Stimulated activated CD4-positive, alpha-beta T cell treated with anti-CD3 and anti-CD28 coated beads, Interleukin-1b, Interleukin-23, amount 100 ng/mL, for 4 hours (primary cell): ENCODE results near the gene KIF12.

Source experiments
- DNase-seq, 2 donors: peaks; one replicate each; pipeline ENCODE4 v3.0.0-alpha.2; 2020; ENCODE audit warnings: low read depth in 2 of 2

KIF12 gene

DNA sequence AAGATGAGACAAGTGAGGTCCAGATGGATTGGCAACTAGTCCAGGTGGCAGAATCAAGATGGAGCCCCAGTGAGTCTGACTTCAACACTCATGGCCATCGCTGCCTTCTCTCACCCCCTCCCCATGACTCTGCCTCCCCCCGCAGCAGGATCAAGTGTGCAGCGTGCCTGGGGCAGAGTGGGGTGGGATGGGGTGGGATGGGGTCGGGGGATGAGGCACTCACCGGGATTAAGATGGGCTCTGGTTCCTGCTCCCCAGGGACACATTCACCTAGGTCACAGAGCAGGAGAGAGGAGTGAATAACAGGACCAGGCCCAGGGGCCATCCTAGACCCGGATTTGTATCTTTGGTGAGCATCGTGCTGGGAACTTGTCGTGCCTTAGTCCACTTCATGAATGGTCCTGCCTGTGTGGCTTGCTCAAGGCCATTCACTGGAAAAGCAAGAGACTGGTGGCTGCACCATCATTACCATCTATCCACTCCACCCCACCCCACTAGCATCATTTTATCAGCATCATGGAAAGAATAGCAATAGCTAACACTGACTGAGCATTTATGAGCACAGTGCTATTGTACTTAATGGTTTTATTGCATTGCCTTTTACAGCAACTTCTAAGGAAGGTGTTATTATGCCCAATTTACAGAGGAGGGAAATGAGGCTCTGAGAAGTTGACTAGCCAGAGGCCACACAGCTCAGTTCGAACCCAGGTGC is 29.5 kb downstream of the KIF12 start:
- DNase-seq = no peak

DNA sequence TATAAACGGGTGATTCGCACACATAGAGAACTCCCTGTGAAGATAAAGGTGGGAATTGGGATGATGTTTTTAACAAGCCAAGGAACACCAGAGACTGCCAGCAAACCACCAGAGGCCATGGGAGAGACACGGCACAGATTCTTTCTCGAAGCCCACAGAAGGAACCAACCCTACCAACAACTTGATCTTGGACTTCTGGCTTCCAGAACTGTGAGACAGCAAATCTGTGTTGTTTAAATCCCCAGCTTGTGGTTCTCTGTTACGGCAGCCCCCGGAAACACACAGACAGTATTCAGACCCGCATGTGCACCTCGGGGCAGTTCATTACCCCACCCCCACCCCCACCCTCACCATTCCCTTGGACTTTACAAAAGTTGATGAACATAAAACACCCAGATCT is 33.8 kb downstream of the KIF12 start:
- DNase-seq = no peak

DNA sequence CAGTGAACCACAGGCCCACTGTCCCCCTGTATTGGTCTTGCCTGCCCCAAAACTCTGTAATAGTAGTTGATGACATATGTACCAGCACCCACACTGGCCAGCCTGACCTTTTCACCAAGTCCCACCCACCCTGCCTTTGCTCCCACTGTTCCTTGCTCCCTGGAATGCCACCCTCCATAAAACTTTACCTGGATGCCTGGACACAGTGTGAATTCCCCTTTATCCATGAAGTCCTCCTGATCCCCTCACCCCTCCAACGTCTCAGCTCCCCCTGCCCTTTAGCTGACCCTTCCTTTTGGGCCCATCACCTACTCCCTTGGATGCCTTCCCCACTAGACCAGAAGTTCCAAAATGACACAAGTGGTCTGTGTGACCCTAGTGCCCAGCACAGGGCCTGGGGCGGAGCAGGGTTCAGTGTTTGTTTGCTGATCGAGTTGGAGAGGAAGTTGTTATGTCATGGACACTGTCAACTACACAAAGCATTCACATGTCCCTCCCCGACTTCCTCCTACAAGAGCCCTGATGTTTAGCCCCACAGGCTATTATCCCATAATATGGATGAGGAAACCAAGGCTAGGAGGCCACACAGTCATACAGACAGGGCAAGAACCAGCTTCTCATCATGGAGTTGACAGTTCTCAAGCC is 37.1 kb downstream of the KIF12 start:
- no peak for DNase-seq

DNA sequence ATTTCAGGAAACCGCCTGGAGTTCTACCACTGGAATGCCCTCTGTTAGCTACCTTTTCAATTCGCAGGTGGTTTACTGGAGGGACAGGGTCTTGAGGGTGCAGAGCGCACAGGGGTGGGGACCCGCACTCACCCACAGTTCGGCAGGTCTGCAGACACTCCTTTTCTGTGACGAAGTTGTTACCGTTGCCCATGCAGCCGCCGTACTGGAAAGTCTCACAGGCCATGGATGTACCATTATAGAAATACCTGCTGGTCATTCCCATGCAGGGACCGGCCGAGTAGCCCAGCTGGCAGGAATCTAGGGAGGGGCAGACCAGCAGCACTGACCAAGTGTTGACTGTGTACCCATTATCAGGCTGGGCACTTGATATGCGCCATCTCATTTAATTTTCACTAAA is 37.8 kb downstream of the KIF12 start:
- no peak for DNase-seq

- no peak for DNase-seq
Observed at GRCh38 chr9:114060711-114061110, 38.4 kb downstream of the KIF12 start.

GRCh38 chr9:114060070-114060469 is 39.0 kb downstream of the KIF12 start:
- no peak for DNase-seq

GRCh38 chr9:114059047-114059803 is 39.9 kb downstream of the KIF12 start:
- DNase-seq = no peak

GRCh38 chr9:114058688-114059046 is 40.4 kb downstream of the KIF12 start:
- DNase-seq = no peak

- DNase-seq = no peak
Observed at GRCh38 chr9:114057161-114057885, 41.8 kb downstream of the KIF12 start.

GRCh38 chr9:114056527-114056926 is 42.6 kb downstream of the KIF12 start:
- no peak for DNase-seq

DNA sequence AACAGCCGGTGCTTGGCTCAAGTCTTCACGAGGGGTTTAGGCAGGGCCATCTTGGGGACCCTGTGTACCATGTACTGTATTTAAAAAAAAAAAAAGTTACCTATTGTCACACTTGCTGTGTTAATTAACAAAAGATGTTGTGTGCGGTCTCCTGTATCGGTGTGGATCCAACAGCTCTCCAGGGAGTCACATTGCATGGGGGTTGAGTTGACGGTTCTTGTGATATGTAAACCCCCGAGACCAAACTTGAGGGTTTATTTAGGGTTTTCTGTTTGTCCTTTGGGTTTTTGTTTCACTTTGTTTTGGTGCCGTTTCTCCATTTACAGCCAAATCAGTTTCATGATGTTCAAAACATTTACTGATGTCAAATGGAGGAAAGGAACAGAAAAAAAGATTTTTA is 43.2 kb downstream of the KIF12 start:
- no peak for DNase-seq

- DNase-seq = no peak
Observed at GRCh38 chr9:114055061-114055460, 44.0 kb downstream of the KIF12 start.

GRCh38 chr9:114054191-114054690 is 44.9 kb downstream of the KIF12 start:
- DNase-seq = no peak

- no peak for DNase-seq
Observed at GRCh38 chr9:114053246-114054005, 45.7 kb downstream of the KIF12 start.

DNA sequence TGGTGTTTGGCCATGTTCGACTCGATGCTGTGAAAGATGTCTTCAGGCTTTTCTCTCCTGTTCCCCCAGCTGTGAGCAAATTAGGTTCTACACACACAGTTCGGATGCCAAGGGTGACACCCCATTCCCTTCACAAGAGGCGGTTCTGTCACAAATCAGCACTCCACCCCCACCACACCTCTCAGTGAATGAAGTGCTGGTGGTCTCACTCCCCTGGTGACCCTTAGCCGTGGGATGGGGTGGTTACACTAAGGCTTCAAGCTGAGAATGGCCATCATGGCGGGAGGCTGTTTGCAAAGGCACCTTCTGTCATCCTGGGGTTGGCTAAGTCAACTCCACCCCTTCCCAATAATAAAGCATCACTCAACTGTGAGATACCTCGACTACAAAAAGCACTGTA is 47.4 kb downstream of the KIF12 start:
- no peak for DNase-seq

DNA sequence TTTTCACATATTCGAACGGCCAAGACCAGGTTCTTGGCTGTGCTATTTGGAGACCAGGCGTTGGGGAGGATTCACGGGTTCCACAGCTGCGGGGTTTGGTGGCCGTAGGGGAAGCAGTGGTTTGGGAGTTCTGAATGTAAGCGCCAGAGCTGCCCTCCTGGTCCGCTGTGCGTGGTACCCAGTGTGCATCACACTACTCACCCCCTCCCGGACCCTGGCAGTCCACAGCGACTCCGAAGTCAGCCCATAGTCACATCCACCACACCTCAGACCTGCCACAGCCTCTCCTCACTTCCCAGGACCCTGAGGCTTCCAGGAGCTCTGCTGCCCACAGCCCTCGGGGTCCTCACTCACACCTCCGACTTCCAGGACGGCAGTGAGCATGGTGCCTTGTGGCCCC is 47.8 kb downstream of the KIF12 start:
- no peak for DNase-seq

- no peak for DNase-seq
Observed at GRCh38 chr9:114050646-114051045, 48.4 kb downstream of the KIF12 start.

GRCh38 chr9:114050226-114050568 is 48.9 kb downstream of the KIF12 start:
- DNase-seq = no peak

DNA sequence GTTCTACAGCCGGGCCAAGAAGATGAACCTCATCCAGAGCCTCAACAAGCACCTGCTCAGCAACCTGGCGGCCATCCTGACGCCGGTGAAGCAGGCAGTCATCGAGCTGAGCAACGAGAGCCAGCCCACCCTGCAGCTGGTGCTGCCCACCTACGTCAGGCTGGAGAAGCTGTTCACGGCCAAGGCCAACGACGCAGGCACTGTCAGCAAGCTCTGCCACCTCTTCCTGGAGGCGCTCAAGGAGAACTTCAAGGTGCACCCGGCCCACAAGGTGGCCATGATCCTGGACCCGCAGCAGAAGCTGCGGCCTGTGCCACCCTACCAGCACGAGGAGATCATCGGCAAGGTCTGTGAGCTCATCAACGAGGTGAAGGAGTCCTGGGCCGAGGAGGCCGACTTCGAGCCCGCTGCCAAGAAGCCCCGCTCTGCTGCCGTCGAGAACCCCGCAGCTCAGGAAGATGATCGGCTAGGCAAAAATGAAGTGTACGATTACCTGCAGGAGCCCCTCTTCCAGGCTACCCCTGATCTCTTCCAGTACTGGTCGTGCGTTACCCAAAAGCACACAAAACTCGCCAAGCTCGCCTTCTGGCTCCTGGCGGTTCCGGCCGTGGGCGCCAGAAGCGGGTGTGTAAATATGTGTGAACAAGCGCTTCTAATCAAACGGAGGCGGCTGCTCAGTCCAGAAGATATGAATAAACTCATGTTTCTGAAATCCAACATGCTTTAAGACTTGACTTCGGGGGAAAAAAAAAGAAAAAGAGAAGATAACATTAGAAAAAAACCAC is 49.5 kb downstream of the KIF12 start:
- no peak for DNase-seq

DNA sequence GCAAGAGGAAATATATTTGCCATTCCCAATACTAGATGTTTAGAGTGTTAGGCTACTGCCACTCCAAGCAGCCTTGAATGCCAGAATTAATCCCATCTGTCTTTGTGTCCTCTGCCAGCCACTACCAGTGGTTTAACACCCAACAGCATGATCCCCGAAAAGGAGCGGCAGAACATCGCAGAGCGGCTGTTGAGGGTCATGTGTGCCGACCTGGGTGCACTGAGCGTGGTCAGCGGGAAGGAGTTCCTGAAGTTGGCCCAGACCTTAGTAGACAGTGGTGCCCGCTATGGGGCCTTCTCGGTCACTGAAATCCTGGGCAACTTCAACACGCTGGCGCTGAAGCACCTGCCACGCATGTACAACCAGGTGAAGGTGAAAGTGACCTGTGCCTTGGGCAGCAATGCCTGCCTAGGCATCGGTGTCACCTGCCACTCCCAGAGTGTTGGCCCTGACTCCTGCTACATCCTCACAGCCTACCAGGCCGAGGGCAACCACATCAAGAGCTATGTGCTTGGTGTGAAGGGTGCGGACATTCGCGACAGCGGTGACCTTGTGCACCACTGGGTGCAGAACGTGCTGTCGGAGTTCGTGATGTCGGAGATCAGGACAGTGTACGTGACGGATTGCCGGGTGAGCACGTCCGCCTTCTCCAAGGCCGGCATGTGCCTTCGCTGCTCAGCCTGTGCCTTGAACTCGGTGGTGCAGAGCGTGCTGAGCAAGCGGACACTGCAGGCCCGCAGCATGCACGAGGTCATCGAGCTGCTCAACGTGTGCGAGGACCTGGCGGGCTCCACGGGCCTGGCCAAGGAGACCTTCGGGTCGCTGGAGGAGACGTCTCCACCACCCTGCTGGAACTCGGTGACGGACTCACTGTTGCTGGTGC is 50.3 kb downstream of the KIF12 start:
- DNase-seq = no peak
